CD4-positive, alpha-beta T cell treated with Interferon gamma for 1 hour (primary cell): ENCODE data around the gene SPATS2L.

Experiments
- DNase-seq: peaks from one replicate; pipeline ENCODE4 v3.0.0-alpha.2; 2020

Gene SPATS2L

DNA sequence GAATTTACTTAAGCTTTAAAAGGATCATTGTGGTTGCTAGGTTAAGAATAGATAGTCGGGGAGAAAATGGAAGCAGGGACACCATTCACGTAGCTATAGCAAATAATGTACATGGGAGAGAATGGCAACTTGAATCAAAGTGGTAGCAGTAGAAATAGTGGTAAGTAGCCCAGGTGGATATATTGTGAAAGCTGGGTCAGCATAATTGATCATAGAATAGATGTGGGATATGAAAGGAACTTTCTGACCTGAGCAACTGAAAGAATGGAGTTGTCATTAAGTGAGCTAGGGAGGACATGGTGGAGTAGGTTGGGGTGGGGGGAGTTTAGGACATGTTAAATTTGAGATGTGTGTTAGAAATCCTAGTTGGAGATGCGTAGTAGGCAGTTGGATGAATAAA lies 221.7 kb downstream of the SPATS2L start:
- no peak for DNase-seq
